SK-N-SH (cell line): Measurements from ENCODE around the gene RPS6KA2.

Source experiments
- CTCF ChIP-seq: fragments of 200-600 bp; sonication (generic); IDR thresholded peaks from 2 replicates; pipeline ENCODE4 v1.6.1; 2017; ENCODE audit warnings: antibody characterized with exemption, mild to moderate bottlenecking, moderate library complexity
- FOXJ3 ChIP-seq: sonication (generic); formaldehyde crosslinking; IDR thresholded peaks from 2 replicates; pipeline ENCODE4 v1.5.1; 2020; ENCODE audit warnings: mild to moderate bottlenecking, missing genetic modification reagents
- GABPA ChIP-seq: IDR thresholded peaks from 2 replicates; pipeline ENCODE4 v1.4.0; 2012; ENCODE audit warnings: low read depth, mild to moderate bottlenecking
- POLR2AphosphoS5 ChIP-seq: IDR thresholded peaks from 2 replicates; pipeline ENCODE4 v1.6.1; 2012; ENCODE audit warnings: low read depth, low read length
- REST ChIP-seq: IDR thresholded peaks from 2 replicates; pipeline ENCODE4 v1.6.1; 2012; ENCODE audit warnings: mild to moderate bottlenecking, low read depth, low read length, moderate library complexity
- SMC3 ChIP-seq: IDR thresholded peaks from 2 replicates; pipeline ENCODE4 v1.6.1; 2012; ENCODE audit warnings: low read depth, low read length, improper control_type of control experiment
- USF2 ChIP-seq: fragments of 150-350 bp; IDR thresholded peaks from 2 replicates; pipeline ENCODE4 v1.6.1; 2017; ENCODE audit warnings: antibody characterized with exemption, low read length, low read depth, borderline replicate concordance

- TF ChIP-seq FOXJ3 (no peak), CTCF (0 out of 2 replicates have a peak, but pooled peaks have one; percentile 8), POLR2AphosphoS5 (no peak), SMC3 (no peak), REST (no peak), USF2 (no peak), GABPA (no peak)
Measured at GRCh38 chr6:166485651-166486535, 141.2 kb downstream of the RPS6KA2 start.
